Activated T-cell treated with anti-CD3 and anti-CD28 coated beads for 24 hours (primary cell): ENCODE data around the gene STK11.
A peak's percentile ranks its signal among the peaks of the same experiment; 100 is the strongest.
"Not testable (repeated sequence)": the region's sequence is repeated elsewhere in the genome, so short reads cannot be mapped to it uniquely, and the experiment has no call there.

Experiments used
- DNase-seq: peaks from one replicate; pipeline ENCODE4 v3.0.0-alpha.2; 2020; ENCODE audit warnings: low read depth

The STK11 gene

DNA sequence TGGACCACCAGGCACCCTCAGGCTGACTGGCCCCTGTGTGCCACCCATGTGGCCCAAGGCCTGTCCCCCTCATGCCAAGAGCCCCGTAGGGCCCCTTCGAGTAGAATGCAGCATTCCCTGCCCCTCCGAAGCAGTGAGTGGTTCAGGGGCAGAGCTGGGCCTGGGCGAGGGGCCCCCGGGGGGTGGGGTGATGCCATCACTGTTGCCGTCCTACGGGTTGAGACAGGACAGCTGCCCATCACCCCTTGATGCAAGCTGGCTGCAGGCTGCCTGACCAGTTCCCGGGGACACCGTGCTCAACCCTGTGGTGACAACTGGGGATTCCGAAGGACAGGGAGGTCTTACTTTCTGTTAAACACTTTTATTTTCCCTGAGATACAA lies 36.2 kb upstream of the STK11 start:
- no peak for DNase-seq

DNA sequence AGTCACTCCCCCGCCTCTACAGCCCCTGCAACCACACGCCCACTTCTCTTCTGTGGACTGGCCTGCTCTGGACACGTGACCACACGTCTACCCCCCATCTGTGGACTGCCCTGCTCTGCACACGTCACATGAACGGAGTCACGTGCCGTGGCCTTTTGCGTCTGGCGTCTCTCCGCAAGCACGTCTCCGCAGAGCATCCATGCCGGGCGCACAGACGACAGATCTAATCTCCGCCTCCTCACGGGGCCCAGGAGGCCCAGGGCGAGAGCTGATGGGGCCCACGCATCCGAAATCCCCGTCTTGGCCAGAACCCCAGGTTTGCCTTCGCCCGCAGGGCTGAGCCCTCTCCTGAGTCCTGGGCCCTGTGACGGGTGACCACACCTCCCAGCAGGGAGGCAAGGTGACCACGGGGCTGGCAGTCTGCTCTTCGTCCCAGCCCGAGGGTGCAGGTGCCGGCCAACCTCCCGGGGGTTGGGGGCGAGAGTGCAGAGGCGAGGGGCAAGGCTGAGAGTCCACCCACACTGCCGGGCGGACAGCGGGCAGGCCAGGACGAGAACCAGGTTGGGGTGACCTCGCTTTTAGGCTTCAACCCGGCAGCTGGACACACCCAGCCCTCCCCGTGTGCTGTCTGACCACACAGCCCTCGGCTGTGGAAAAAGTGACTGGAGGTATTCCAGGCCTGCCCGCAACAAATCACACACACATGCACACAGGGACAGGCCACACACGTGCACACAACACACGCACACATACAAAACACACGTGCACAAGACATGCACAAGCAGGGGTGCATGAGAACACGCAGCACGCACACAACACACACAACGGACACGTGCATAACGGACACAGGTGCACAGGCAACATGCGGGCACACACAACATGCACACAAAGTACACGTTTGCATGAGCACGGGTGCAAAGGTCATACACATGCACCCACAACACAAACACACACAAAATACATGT lies 35.4 kb upstream of the STK11 start:
- no peak for DNase-seq

DNA sequence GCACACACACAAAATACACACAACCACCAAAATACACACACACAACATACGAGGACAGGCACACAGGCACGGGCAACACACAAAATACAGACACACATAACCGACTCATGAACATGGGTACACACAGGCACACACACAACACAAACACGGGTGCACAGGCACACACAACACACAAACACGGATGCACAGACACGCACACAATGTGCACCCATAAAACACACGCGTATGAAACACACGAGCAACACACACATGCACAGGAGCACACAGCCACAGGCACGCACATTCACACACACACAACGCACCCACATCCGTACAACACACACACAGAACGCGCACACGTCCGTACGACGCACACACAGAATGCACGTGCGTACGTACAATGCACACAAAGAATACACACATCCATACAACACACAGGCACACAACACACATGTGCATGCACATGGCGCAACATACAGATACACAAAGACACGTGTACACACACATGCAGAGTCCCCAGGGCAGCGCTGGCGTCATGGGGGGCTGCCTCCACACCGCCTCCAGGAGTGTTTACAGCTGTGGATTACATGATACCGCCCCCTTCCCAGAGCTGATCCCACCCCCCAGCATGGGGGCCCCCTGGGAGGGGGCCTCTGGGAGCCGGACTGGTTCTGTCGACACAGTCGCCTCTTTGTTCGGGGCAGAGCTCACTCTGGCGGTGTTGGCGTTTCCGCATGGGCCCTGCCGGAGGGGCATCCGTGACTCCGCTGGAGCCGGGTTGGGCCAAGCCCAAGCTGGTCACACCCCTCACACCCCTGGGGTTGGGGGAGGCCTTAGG lies 34.4 kb upstream of the STK11 start:
- DNase-seq: no peak

DNA sequence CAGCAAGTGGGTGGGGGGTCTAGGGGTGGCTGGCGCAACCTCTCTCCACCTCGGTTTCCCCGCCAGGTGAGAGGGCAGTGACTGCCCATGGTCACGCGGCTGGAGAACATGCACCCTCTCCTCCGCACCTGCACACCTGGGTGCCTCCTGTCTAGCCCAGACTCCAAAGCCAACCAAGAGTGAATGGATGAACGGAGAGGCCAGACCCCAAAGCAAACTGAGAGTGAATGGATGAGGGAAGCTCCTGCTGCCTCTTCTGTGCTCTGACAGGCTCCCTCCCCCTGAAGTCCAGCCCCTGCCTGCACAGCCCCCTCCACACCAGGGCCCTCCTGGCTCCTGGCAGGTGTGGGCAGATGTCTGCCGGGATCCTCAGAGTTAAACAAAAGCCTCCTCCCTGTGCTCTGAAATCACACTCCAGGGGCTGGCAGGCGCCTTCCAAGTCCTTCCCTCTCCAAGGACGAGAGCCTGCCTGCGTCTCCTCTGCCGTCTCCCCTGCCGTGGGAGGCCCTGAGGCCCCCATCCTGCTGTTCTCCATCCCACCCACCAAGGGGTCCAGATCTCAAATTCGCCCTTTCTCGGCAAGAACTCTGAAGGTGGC lies 33.7 kb upstream of the STK11 start:
- DNase-seq: no peak

DNA sequence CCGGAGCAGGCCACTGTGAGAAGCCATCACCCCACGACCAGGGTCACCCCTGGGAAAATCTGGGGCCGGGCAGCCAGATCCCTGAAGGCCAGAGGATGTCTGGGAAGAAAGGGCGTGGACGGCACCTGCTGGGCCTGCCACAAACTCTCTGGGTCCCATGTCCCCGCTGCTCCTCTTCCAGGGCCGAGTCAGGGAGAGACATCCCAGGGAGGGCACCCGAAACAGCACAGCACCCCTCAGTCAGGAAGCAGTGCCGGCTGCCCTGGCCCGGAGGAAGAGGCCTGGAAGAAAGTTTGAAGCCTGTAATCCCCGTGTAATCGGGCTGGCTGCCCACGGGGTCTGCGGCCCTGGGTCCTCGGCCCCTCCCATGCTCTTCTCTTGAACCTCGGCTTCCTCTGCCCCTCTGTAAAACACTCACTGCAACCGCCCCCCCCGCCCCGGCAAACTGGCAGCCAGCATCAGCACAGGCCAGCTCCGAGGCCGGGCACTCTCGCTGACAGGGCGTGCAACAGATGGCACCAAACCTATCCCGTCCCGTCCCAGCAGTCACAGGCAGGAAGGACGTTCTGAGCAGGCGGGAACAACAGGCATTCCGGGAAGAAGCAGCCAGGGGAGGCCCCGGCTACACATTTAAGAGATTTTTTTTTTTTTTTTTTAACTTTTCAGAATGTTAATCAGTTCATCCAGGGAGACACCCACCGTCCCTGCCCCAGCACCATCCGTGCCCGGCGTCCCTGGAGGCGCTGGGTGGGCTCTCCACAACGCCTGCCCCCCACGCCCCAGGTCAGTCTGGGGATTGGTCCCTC lies 33.0 kb upstream of the STK11 start:
- no peak for DNase-seq

DNA sequence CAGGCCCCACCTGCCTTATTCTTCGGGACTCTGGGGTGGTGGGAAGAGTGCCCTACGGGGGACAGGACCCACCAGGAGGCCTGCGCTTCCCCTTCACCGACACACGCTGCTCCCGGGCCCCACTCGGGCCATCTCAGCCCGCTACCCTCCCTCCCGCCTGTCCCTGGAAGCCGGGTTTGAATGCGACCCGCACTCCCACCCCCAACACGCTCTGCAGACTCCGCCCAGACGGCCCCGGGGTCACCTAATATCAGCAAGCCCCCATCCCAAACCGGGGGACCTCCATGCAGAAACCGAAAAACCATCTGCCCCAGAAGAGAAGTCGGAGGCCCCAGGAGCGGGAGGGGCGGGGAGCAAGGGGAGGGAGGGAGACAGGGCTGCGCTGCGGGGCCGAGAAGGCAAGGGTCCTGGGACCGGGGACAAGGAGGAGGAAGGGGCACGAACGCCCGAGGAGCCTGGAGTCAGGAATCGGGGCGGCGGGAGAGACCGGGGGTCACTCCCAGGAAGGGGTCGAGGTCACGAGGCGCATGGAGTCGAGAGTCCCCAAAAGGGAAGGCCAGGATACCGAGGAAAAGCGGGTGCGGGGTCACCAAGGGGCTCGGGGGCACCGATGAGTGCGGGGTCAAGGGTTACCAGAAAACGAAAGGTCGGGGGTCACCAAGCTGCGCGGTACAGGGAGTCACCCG lies 32.3 kb upstream of the STK11 start:
- no peak for DNase-seq

DNA sequence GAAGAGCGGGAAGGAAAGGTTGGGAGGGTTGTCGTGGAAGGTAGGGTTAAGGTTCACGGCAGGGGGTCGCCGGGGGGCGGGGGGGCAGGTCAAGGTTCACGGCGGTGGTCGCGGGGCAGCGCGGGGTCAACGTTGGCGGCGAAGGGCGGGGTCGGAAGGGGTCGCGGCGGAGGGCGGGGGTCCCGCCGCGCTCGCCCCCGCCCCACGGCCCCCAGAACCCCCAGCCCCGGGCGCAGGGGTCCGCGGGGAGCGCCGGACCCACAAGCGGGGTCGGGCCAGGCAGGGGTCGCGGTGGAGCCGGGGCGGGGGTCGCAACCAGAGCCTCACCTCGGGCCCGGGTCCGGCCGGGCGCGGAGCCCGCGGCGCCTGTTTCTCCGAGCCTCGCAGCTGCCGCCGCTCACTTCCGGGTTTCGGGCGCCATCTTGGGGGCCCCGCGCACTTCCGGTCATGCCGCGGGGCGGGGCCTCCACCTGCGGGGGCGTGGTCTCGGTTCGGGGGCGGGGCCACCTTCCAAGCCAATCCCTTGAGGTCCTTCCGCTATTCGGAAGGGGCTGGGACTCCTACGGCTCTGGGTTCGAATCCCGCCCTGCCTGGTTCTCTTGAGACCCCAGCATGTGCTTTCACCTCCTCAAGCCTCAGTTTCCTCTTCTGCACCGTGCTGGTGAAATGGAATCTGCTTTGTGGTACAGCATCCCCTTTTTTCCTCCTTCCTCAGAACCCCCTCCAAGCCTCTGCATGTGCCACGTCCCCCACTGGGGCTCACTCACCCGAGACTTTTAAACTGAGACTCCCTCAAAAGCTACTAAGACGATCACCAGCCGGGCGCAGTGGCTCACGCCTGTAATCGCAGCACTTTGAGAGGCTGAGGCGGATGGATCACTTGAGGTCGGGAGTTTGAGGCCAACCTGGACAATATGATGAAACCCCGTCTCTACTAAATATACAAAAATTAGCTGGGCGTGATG lies 31.5 kb upstream of the STK11 start, which contains the start of gene SBNO2:
TSS of gene SBNO2 (minus strand) at position 424 of the 965 bp plus-strand sequence. CDS start 19,992 bp downstream, outside the sequence.
- DNase-seq: peak; percentile 89

DNA sequence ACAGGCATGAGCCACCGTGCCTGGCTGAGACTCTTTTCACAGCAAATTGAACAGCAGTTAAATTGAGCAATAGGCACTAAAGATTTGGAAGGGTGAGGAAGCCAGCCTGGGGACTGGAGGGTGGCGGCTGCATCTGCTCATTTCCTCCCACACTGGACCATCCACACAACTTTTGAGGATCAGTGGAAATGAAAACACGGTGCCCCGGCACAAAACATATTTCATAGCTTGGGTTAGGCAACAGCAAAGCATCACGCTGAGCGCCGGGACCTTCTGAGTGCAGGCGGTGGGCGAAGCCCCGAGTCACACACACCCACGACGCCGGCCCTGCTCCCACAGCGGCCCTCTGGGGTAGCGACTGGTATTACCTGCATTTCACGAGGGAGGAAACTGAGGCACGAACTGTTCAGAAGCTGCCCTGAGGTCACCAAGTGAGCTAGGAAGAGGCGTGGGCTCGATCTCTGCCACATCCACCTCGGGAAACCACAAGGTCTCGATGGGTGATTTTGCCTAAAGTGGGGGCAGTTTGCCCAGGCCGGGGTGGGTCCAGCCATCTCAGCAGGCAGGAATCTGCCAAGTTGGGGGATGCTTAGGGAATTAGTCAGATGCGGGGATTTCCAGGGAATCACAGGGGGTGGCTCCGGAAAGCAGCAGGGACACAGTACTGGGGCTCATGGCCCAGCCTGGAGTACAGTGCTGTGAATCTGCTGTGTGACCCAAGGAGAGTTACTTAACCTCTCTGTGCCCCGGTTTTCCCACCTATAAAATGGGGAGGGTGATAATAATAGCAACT lies 28.1 kb upstream of the STK11 start:
- DNase-seq: no peak

DNA sequence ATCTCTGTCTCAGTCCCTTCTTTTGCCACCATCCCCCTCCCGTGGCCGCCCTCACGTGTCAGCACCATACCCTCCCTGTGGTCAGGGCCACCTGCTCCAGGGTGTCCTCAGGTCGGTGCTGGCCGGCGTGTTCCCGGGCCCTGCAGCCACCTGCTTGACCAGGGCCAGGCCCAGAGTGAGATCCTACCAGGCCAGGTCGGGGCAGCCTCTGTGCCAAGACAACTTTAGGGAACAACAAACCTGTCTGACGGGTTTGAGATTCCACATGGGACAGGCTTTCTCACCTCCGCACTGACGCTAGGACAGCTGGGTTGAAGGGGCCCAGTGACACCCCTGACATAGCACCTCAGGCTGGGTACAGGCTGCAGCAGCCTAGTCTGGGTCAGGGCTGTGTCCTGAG lies 24.0 kb upstream of the STK11 start:
- DNase-seq: no peak

DNA sequence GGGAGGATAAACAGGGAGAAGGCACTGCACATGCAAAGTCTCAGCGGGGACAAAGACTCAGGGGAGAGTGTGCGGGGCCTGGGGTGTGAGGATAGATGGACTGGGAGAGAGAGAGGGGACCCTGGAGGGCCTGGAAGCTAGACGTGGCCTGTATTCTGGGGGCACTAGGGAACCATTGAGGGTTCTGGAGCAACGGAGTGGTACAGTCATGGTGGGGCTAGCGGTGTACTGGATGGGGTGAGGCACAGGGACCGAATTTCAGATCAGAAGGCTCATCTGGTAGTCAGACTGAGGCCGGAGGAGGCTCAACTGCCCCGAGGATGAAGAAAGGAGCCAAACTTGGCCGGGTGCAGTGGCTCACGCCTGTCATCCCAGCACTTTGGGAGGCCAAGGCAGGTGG lies 23.5 kb upstream of the STK11 start:
- DNase-seq: no peak

DNA sequence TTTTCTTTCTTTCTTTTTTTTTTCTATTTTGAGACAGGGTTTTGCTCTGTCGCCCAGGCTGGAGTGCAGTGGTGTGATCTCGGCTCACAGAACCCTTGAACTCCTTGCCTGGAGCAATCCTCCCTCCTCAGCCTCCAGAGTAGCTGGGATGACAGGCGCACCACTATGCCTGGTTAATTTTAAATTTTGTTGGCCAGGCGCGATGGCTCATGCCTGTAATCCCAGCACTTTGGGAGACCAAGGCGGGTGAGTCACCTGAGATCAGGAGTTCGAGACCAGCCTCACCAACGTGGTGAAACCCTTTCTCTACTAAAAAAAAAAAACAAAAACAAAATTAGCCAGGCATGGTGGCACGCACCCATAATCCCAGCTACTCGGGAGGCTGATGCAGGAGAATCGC lies 22.9 kb upstream of the STK11 start:
- no peak for DNase-seq

DNA sequence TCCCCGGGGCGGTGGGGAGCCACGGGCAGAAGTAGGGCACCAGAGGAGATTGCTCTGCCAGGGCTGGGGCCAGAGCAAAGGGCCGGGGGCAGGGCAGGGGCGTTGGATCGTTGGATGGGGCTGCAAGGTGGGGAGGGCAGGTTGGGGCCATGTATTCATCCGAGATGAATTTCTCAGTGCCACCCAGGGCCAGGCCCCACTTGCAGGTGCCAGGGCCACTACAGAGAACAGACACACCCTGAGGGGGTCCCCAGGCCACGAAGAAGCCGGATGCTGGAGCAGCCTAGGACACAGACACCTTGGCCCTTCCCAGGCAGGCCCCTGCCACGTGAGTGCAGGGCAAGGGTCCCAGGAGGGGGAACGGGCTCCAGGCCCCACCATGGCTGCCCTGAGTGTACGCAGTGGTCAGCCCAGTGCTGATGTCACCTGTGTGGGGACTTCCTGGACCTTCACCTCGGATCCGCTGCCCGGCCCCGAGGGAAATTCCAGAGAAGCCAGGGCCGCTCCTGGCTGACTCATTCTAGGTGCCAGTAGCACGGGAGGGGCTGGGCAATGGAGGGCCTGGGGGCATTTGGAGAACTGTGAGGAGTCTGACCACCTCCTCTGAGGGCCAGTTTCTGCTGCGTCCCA lies 21.9 kb upstream of the STK11 start:
- no peak for DNase-seq

DNA sequence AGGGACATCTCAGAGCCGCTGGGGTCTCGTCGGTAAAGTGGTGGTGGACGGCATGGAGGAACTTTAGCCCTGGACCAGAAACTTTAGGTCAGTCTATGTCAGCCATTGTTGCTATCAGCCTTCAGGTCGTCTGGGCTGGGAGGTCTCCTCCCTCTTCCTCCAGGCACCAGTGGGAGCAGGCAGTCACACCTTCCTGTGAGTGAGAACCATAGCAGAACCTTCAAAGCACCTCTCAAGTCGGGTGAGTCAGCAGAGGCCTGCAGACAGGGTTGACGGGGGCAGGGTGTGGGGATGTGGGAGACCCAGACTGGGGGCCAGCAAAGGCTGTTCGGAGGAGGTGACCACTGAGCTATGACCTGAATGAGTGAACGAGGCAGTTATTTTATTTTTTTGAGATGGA lies 16.2 kb upstream of the STK11 start:
- DNase-seq: peak; percentile 52

DNA sequence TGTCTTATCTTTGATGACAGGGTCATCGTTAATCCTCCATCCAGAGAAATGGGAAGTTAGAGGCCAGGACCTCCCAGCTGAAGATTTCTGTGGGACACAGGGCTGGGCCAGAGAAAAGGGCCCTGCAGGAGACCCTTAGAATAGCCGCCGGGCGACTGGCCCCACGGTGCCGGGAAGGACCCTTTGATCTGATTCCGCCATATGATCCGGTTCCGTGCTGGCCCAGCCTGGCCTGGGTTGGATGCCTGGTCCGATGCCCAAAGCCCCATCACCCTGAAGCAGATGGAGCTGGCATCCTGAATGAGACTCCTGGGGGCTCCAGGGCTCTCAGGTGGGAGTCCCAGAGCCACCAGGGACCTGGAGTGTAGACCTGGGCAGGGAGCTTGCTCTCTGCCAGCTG lies 6.0 kb upstream of the STK11 start:
- DNase-seq: no peak

DNA sequence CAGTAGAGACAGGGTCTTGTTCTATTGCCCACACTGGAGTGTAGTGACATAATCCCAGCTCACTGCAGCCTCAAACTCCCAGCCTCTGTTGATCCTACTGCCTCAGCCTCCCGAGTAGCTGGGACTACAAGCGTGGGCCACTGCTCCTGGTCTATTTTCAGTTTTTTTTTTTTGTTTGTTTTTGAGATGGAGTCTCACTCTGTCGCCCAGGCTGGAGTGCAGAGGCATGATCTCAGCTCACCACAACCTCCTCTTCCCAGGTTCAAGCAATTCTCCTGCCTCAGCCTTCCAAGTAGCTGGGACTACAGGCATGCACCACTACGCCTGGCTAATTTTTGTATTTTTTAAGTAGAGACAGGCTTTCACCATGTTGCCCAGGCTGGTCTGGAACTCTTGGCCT lies 5.0 kb upstream of the STK11 start:
- DNase-seq: not testable (repeated sequence)

DNA sequence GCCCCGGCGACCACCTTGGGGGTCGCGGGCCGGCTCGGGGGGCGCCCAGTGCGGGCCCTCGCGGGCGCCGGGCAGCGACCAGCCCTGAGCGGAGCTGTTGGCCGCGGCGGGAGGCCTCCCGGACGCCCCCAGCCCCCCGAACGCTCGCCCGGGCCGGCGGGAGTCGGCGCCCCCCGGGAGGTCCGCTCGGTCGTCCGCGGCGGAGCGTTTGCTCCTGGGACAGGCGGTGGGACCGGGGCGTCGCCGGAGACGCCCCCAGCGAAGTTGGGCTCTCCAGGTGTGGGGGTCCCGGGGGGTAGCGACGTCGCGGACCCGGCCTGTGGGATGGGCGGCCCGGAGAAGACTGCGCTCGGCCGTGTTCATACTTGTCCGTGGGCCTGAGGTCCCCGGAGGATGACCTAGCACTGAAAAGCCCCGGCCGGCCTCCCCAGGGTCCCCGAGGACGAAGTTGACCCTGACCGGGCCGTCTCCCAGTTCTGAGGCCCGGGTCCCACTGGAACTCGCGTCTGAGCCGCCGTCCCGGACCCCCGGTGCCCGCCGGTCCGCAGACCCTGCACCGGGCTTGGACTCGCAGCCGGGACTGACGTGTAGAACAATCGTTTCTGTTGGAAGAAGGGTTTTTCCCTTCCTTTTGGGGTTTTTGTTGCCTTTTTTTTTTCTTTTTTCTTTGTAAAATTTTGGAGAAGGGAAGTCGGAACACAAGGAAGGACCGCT lies 729 bp downstream of the STK11 start:
- no peak for DNase-seq

DNA sequence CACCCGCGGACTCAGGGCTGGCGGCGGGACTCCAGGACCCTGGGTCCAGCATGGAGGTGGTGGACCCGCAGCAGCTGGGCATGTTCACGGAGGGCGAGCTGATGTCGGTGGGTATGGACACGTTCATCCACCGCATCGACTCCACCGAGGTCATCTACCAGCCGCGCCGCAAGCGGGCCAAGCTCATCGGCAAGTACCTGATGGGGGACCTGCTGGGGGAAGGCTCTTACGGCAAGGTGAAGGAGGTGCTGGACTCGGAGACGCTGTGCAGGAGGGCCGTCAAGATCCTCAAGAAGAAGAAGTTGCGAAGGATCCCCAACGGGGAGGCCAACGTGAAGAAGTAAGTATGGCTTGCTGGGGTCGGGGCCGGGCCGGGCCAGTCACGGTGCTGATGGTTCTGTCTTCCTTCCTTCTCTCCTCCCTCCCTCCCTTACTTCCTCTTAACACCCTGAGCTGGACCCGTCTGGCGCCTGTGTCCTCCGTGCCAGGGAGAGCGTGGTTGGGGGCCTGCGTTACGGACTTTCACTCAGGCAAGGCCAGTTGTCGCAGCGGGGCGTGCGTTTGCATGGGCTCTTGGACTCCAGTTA lies 1.4 kb downstream of the STK11 start:
- no peak for DNase-seq

DNA sequence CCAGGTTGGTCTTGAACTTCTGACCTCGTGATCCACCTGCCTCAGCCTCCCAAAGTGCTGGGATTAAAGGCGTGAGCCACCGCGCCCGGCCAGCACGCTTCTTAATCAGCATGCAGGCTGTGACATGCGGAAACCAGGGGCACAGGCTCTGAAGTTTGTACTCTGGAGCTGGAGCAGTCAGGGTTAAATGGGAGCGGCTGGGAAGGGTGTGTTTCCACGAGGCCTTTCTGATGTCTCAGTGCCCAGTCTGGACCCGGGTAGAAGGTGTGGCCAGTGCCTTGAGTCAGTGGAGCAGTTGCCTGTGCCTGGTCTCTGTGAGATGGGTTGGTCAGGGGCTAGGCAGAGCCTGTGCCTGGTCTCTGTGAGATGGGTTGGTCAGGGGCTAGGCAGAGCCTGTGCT lies 3.3 kb downstream of the STK11 start:
- not testable (repeated sequence) for DNase-seq
